ENCODE measurements around the gene KIF3B.
"Not testable (repeated sequence)": the region's sequence is repeated elsewhere in the genome, so short reads cannot be mapped to it uniquely, and the experiment has no call there.

The KIF3B gene

DNA sequence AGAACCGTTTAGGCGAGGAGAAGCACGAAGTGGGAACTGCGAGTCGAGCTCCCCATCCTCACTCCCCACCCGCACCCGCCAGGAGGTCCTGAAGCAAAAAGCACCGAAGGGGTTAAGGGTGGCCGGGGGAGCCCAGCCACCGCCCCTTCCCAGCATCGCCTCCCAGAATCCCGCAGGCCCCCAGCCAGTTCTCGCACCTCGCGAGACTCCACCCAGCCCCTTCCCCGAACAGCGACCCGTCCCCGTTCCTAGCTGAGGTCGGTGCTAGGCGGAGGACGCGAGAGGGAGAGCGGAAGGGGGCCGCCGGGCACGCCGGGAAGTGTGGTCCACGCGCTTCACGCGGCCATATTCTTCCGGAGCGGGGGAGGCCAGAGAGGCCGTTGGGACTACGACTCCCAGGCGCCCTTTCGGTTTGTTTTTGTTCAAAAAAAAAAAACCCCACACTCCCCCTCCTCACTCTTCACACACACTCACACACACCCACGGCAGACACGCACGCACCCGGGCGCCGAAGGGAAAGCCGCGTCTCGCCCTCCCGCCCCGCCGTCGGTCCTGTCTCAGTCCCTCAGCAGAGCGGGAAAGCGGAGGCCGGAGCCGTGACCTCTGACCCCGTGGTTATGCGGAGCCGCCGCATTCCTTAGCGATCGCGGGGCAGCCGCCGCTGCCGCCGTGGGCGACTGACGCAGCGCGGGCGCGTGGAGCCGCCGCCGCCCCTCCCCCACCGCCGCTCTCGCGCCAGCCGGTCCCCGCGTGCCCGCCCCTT, 80.6 kb downstream of the KIF3B start, which contains the start of gene ASXL1:
Gene ASXL1 (plus strand): TSS at position 463 of the 763 bp plus-strand sequence. CDS start 445 bp downstream, outside the sequence.
- DNase-seq = peak; percentile 96

DNA sequence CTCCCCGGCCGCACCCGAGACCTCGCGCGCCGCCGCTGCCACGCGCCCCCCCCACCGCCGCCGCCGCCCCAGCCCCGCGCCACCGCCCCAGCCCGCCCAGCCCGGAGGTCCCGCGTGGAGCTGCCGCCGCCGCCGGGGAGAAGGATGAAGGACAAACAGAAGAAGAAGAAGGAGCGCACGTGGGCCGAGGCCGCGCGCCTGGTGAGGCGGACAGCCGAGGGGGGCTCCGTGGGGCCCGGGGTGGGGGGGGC, 81.1 kb downstream of the KIF3B start:
- DNase-seq = no peak

DNA sequence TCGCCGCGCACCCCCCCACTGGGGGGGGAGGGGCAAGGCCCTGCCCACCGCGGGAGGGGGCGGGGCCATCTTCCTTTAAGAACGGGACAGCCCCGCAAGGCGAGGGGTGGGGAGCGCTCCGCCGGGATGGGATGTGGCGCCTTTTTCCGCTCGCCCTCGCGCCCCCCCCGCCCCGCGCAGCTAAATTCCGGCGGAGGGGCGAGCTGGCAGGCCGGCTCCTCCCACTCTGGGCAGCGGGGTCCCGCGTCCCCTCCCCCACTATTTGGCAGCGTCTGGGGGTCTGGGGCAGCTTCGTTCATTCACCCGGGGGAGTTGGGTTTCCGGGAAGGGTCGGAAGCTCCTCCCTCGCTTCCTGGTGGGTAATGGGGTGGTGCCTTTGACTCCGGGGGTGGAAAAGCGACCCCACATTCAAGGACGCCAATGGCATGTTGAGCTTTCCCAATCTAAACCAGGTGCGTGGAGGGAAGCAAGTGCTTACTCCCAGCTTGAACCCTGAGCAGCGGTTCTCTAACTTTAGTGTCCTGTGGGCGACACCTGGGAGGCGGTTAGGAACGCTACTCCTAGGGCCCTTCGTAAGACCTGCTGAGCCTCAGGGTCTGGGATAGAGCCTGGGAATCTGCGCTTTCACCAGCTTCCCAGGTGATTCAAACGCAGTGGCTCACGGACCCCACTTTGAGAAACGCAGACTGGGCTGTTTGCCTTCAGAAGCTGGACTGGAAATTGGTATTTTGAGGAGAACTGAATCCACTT, 81.6 kb downstream of the KIF3B start:
- no peak for DNase-seq

DNA sequence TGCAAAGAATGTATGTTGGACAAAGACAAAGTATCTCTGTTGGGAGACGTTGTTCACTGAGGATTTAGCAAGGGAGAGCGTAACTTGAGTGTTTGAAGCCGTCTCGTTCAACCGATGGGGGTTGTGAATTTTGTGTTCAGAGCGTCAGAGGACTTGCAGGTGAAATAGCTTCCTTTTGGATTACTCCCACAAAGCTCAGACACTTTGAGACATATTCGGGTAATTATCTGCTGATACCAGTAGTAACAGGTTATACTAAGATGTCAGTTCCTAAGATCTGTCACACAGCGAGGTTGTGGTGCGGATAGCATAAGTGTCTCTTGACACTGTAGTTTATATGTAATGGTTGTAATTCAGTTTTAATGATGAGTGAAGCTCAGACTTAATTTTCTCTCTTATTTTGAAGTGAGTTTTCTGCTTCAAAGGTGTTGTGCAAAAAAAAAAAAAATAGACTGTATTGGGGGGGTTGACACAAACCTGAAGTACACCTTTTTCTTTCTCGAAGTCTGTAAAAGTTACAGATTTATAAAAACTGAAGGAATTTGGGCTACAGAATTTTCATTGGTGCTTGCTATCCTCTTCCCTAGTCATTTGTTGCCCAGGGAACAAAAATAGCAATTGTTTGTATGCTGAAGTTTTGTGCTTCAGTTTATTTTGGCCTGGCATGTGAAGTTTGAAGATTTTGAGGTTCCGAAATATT, 82.3 kb downstream of the KIF3B start:
- DNase-seq = no peak

DNA sequence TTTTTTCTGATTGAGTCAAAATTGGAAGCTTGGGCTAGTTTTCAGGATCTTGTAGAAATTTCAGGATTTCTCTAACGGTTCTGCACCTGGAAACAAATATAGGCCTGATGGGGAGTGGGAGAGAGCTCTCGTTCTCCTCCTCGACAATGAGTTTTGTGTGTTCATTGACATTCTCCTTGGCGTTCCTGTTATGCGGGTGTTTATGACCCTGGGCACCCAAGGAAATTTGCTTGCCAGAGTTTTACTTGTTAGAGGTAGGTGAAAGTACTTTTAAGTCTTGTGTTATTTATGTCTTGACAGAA, 82.8 kb downstream of the KIF3B start:
- no peak for DNase-seq

DNA sequence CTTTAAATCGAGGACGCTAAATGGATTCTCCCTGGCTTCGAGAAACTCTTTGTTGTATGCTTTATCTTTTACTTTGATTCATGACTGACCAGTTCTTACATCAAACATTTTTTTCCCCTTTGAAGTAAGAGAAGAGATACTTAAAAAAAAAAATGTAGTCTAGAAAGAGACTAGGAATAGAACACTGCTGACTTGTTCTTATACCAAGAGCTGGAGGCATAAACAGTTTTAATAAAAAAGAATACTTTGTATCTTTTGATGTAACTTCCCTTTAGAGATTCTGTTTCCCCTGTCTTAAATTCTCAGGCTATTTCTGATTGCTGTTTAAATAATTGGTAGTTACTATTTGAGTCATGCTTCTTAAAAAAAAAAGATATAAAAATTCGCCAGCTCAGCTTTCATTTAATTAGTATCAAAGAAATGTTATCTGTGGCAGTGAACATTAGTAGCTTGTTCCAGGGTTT, 85.5 kb downstream of the KIF3B start:
- no peak for DNase-seq

DNA sequence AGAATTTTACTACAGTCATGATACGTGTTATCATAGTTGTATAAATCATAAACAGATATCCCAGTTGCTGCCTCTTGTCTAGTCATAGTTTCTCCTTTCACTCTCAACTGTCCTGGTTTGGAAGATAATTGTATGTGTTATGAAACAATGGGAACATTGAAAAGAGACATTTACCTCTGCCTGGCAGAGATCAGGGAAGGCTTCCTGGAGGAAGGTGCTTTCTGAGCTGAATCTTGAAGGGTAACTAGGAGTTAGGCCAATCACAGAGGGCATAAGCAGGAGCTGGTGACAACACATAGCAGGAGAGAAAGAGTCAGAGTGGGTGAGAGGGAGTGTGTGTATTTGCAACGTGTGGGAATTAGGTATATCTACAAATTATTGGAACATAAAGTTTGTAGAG, 86.0 kb downstream of the KIF3B start:
- DNase-seq = no peak

DNA sequence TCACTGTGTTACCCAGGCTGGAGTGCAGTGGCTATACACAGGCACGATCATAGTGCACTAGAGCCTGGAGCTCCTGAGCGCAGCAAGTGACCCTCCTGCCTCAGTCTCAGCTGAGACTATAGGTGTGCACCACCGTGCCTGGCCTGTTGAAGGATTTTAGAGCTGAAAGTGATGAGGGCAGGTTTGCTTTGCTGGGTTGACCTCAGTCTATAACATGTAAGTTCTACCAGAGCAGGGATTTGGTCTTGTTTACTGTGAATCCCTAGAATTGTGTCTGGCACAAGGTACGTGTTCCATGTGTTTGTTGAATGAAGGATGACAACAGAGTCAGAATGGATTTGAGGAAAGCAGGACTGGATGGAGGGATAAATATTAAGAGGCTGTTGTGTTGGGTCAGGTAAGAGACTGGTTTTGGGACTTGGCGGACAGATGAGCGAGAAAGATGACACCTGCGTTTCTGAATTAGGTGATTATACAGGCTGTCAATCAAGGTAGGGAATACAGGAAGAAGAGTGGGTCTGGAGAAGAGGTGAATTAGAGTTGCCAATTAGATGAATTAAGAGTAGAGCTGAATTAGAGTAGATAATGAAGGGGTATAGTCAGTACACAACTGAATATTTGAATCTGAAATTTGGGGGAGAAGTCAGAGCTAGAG, 87.2 kb downstream of the KIF3B start:
- DNase-seq = no peak

DNA sequence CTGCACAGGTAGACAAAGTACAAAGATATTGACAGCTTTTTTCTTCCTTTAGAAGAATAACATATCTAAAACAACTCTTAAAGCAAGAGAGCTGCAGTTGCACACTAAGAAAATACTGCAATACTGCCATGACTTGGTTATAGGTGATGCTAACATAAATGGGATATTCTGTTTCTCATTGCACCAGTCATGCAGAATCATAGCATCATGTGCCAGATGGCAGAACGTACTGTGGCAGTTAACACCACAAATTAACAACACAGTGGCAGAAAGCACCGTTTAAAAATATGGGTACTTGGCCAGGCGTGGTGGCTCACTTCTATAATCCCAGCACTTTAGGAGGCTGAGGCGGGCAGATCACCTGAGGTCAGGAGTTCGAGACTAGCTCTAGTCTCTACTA, 88.1 kb downstream of the KIF3B start:
- peak; percentile 78 for DNase-seq

DNA sequence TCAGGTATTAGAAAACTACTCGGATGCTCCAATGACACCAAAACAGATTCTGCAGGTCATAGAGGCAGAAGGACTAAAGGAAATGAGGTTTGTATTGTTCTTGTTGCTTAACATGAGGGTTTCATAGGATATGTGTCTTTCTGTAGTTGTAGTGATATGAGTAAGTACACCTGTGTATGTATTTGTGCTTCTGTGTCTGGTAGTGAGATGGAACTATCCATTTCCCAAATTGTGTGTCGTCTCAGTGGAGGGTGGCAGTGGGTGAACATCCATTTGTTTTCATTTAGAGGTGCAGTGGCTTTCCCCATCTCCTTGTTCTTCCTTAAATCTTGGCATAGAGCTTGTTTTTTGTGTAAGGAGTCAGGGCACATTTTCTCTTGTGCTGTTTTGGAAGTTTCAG, 88.9 kb downstream of the KIF3B start:
- no peak for DNase-seq

DNA sequence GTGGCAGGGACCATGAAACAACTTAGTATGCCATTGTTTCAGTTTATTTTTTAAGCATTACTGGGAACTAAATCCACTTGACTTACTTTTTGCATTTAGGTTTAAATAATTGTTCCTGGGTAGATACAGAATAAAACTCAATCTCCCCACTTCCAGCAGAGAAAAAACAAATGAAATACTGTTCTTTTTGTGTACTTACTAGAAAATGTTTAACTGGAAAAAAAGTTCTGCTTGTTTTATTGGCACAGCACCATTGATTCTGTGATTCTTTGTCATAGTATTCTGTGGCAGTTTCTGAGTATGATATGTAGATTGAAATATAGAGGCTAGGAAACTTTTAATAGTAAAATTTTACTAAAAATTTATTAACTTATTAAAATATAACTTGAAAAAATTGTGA, 90.9 kb downstream of the KIF3B start:
- no peak for DNase-seq

DNA sequence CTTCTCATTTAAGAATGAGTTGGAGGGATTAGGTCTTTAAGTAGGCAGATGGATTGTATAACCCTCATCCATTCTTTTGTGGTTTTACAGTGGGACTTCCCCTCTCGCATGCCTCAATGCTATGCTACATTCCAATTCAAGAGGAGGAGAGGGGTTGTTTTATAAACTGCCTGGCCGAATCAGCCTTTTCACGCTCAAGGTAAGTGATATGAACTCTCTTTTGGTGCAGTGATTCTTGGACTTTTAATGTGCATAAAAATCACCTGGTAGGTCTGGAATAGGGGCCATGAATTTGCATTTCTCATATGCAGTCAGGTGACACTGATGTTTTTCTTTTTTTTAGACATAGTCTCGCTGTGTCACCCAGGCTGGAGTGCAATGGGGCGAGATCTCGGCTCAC, 91.5 kb downstream of the KIF3B start:
- no peak for DNase-seq

DNA sequence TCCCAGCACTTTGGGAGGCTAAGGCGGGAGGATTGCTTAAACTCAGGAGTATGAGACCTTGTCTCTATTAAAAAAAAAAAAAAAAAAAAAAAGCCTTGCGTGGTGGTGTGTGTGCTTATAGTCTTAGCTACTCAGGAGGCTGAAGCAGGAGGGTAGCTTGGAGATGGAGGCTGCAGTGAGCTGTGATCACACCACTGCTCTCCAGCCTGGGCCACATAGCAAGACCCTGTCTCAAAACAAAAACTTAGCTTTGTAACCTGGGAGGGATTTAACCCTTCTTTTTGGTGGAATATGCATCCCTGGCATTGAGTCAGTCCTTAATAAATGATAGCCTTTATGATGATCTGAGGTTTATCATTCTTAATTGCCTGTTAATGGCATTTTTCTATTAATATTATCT, 93.4 kb downstream of the KIF3B start:
- DNase-seq = no peak

DNA sequence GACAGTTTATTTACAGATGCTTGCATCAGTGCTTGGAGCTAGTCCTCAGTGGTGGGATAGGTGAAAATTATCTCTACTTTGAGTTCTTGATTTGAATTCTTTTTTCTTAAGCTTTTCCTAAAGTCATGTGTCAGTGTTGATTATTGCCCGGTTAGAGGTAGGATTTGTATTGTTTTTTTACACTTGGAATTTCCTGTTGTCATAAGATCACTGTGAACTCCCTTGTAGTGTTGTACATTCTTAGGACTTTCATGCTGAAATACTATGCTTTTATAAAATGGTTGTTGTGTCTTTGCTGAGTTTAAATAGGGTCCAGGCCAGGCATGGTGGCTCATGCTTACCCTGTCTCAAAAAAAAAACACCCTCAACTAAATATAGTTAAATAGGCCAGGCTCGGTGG, 101.0 kb downstream of the KIF3B start:
- no peak for DNase-seq

DNA sequence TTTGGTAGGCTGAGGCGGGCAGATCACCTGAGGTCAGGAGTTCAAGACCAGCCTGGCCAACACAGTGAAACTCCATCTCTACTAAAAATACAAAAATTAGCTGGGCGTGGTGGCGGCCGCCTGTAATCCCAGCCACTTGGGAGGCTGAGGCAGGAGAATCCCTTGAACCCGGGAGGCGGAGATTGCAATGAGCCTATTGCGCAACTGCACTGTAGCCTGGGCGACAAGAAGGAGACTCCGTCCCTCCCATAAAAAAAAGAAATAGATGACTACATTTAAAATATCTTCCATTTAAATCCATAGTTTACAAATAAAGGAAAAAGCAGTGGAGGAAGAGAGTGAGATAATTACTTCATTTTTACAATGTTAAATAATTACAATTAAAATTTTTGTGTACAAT, 102.6 kb downstream of the KIF3B start:
- DNase-seq = not testable (repeated sequence)

DNA sequence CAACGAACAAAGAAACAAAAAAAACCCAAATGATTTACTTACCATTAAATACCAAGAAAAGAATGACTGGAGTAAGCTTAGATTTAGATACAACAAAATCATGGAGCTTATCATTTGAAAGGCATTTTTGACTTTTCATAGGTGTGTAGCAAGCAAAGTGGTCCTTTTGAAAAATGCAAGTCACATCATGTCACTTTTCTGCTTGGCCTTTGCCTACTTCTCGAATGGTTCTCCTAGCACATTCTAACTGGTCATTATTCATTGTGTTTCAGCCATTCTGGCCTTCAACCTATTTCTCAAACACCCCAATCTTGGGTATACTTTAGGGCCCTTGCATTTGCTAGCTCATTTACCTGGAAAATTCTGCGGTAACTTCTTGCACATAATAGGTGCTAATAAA, 103.3 kb downstream of the KIF3B start:
- no peak for DNase-seq

DNA sequence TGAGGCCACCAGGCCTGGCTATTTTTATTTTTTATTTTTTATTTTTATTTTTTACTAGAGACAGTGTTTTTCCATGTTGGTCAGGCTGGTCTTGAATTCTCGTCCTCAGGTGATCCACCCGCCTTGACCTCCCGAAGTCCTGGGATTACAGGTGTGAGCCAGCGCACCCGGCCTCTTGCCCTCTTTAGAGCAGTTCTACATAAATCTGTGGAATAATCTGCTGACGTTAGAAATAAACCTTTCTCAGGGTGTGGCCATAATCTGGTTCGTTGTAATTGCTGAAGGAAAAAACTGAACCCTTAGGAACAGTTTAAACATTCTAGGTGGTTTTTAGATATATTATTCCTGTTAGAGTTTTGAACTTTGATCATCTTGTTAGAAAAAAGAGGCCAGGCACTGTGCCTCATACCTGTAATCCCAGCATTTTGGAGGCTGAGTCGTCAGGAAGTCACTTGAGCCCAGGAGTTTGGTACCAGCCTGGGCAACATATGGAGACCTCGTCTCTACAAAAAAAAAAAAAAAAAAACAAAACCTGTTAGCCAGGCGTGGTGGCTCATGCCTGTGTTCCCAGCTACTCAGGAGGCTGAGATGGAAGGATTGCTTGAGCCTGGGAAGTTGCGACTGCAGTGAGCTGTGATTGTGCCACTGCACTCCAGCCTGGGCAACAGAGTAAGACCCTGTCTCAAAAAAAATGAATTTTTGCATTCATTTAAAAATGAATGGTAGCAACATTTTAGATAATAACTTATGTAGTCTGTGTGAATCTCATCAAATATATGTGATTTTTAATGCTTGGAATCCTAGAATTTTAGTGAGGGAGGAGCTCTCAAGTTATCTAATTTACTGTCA, 104.9 kb downstream of the KIF3B start:
- DNase-seq = no peak

DNA sequence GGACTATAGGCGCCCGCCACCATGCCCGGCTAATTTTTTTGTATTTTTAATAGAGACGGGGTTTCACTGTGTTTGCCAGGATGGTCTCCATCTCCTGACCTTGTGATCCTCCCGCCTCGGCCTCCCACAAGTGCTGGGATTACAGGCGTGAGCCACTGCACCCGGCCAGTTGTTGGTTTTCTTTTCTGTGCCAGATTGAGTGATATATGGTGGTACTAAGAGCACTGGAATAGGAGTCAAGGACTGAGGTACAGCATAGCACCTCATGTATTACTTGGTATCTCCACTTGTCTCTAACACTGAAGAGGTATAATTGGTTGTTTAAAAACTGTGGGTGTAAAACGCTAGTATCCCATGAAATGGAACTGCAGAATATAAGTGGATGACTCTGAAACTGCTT, 106.0 kb downstream of the KIF3B start:
- not testable (repeated sequence) for DNase-seq

Measured in NCI-H524 treated with DMSO at 0.1 percent for 48 hours (cell line).